A549 treated with Hydrocortisone at 1 μM for 4 hours (cell line): Measurements from ENCODE around the gene PEX7. TPM values are rescaled to one million over a fixed set of nuclear protein-coding genes. Genes with fewer than 3 reads are reported as not detected.

Source experiments
- total RNA-seq: library from RNA; stranded (reverse); fragments of 200-300 nt; extraction: Qiagen RNA extraction; gene quantifications from 5 replicates; pipeline ENCODE4 v1.2.3, GENCODE V29; 2022

The PEX7 gene
- 4.7 to 5.7 TPM (median 5.1 TPM) in 5 replicates for total RNA-seq

DNA sequence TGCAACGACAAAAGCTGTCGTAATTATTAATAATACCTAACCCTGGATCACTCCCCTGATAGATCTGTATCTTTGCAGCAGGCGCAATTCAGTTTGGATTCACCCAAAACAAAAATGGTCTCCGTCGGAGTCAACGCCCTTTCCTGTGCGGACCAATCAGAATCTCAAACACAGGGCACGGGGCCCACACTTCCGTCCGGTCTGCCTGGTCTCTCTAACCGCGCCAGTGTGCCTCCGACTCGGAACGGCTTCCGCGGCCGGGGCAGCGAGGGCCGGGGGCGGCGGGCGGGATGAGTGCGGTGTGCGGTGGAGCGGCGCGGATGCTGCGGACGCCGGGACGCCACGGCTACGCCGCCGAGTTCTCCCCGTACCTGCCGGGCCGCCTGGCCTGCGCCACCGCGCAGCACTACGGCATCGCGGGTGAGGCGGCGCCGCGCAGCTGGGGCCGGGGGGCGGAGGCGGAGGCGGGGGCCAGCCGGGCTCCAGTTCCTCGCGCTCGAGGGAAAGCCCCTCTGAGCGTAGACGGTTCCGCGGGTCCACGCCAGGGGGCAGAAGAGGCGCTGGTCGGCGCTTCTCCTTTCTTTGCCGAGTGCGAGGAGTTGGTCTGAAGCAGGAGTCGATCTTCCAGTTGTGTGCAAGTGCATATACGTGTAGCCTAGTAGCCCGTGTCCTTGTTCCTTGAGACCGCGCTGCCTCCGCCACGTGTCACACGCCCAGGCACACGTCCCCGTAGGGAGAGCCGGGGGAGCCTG is at the start of gene PEX7:
Gene PEX7 (plus strand): TSS at position 217 of the 752 bp plus-strand sequence. CDS start 74 bp downstream, at position 291.

GRCh38 chr6:136792410-136793262 is 29.8 kb upstream of the PEX7 start, which contains the start of gene MAP3K5:
MAP3K5 (minus strand) TSS chr6:136792477; CDS start chr6:136792157, 320 bp downstream.

GRCh38 chr6:136921936-136922684 is 99.7 kb downstream of the PEX7 start, which contains the start of gene SLC35D3:
SLC35D3 (plus strand) TSS chr6:136922301; CDS start chr6:136922429, 128 bp downstream.

Other genes with a start within 250 kb of the PEX7 start
- 1.9 to 2.2 TPM (median 2.2 TPM) in 5 replicates for gene MAP3K5, start 30.1 kb upstream of the PEX7 start, total RNA-seq
- 0.05 to 0.09 TPM (median 0.06 TPM) in 3 of 5 replicates, not detected in the others for gene SLC35D3, start 99.7 kb downstream of the PEX7 start, total RNA-seq
- gene IL20RA, start 222.4 kb downstream of the PEX7 start, total RNA-seq: 0.02 to 0.15 TPM (median 0.05 TPM) in 3 of 5 replicates, not detected in the others